Stimulated activated naive CD4-positive, alpha-beta T cell (primary cell): ENCODE results near the gene SNRPD3.

Source experiments
- DNase-seq, 6 experiments: peaks; one replicate each; lab custom pipeline; 2025; lab: John Stamatoyannopoulos, UW

The SNRPD3 gene

GRCh38 chr22:24567668-24568067 lies 11.9 kb downstream of the SNRPD3 start:
- DNase-seq = no peak

- DNase-seq = no peak
Observed at GRCh38 chr22:24571266-24571665, 15.5 kb downstream of the SNRPD3 start.

- no peak for DNase-seq
Observed at GRCh38 chr22:24576778-24577177, 21.0 kb downstream of the SNRPD3 start.

GRCh38 chr22:24578355-24579257 lies 22.8 kb downstream of the SNRPD3 start:
- no peak for DNase-seq

- DNase-seq = no peak
Observed at GRCh38 chr22:24579258-24579601, 23.4 kb downstream of the SNRPD3 start.

- DNase-seq = no peak
Observed at GRCh38 chr22:24580276-24580675, 24.5 kb downstream of the SNRPD3 start.

GRCh38 chr22:24582056-24582814 lies 26.4 kb downstream of the SNRPD3 start:
- DNase-seq = no peak

- DNase-seq = no peak
Observed at GRCh38 chr22:24583221-24584165, 27.7 kb downstream of the SNRPD3 start.

- no peak for DNase-seq
Observed at GRCh38 chr22:24584166-24584790, 28.5 kb downstream of the SNRPD3 start.

- DNase-seq = no peak
Observed at GRCh38 chr22:24584871-24585411, 29.1 kb downstream of the SNRPD3 start.

GRCh38 chr22:24585461-24585860 lies 29.7 kb downstream of the SNRPD3 start:
- no peak for DNase-seq

GRCh38 chr22:24585927-24586546 lies 30.2 kb downstream of the SNRPD3 start:
- no peak for DNase-seq

- no peak for DNase-seq
Observed at GRCh38 chr22:24587251-24587650, 31.5 kb downstream of the SNRPD3 start.

GRCh38 chr22:24587948-24588347 lies 32.1 kb downstream of the SNRPD3 start:
- DNase-seq = no peak

- DNase-seq = no peak
Observed at GRCh38 chr22:24588381-24588756, 32.6 kb downstream of the SNRPD3 start.

- DNase-seq = no peak
Observed at GRCh38 chr22:24588757-24589481, 33.1 kb downstream of the SNRPD3 start.

GRCh38 chr22:24589518-24590030 lies 33.8 kb downstream of the SNRPD3 start:
- no peak for DNase-seq

GRCh38 chr22:24590596-24591173 lies 34.9 kb downstream of the SNRPD3 start:
- no peak for DNase-seq

GRCh38 chr22:24591286-24591830 lies 35.6 kb downstream of the SNRPD3 start:
- no peak for DNase-seq
